K562 (cell line): ENCODE measurements around the gene ONECUT1. TPM values are rescaled to one million over a fixed set of nuclear protein-coding genes. Genes with fewer than 3 reads are reported as not detected.

Source experiments
- ATAC-seq: fragments of 200-7000 bp; cut with Tn5 transposase; 3 replicates; pipeline ENCODE4 v1.9.1; 2020; ENCODE audit warnings: moderate library complexity
- BruUV-seq: library from RNA; stranded (reverse); fragments of 400-500 nt; replicated peaks from 2 replicates; lab custom pipeline; 2021; lab: Mats Ljungman, UMichigan
- CTCF ChIA-PET: fragments of 300-600 bp; formaldehyde crosslinking; extraction: SDS; loops from one replicate; lab custom pipeline; 2021; ENCODE audit warnings: low intra/inter-chr PET ratio; lab: Yijun Ruan, JAX
- POLR2A ChIA-PET: fragments of 300-600, 350-650 bp; sonication (Branson Sonifier 250); formaldehyde crosslinking; extraction: SDS; loops from one replicate; lab custom pipeline; 2021; ENCODE audit warnings: antibody characterized with exemption, inconsistent platforms; lab: Yijun Ruan, JAX
- DNase-seq, 4 experiments: peaks; one replicate each; pipeline versions ENCODE4 v3.0.0 to v3.0.0-alpha.2; 2011 to 2018; ENCODE audit warnings: low spot score in 3 of 4, mixed read lengths in 3 of 4; ENCODE audit errors: extremely low read depth in 1 of 4
- FAIRE-seq: peaks from 2 replicates; lab custom pipeline; 2011; peaks lifted over from hg19 to GRCh38; lab: Jason Lieb, UNC
- H2AFZ ChIP-seq: 2 replicates; pipeline ENCODE4 v1.6.0; 2011; ENCODE audit warnings: low read depth, low read length, control low read depth, inconsistent platforms
- H3K27ac ChIP-seq: fragments of 200-600 bp; 3 replicates; pipeline ENCODE4 v1.8.0; 2011; ENCODE audit warnings: low read depth, mild to moderate bottlenecking, control low read depth, inconsistent platforms, low read length, moderate library complexity, mixed read lengths; ENCODE audit errors: extremely low read depth
- H3K27me3 ChIP-seq, 2 experiments: fragments of 300-600 bp in 1 of 2; 2 replicates in 1 of 2; 3 replicates in 1 of 2; pipeline versions ENCODE4 v1.6.0 to v1.8.0; 2011; ENCODE audit warnings: inconsistent platforms in 2 of 2, low read length in 2 of 2, mild to moderate bottlenecking in 1 of 2, mixed read lengths in 1 of 2, moderate library complexity in 1 of 2; ENCODE audit not compliant: control insufficient read depth in 2 of 2, insufficient read depth in 2 of 2
- H3K36me3 ChIP-seq: fragments of 300-600 bp; 3 replicates; pipeline ENCODE4 v1.8.0; 2011; ENCODE audit warnings: mild to moderate bottlenecking, low read length, inconsistent platforms; ENCODE audit not compliant: control insufficient read depth, insufficient read depth
- H3K4me1 ChIP-seq, 2 experiments: fragments of 200-600 bp in 1 of 2; replicated peaks in 1 of 2; 2 replicates in 1 of 2; 3 replicates in 1 of 2; pipeline versions ENCODE4 v1.5.1 to v1.8.0; 2011; ENCODE audit warnings: inconsistent platforms in 2 of 2, low read length in 2 of 2, mild to moderate bottlenecking in 1 of 2, mixed read lengths in 1 of 2, moderate library complexity in 1 of 2; ENCODE audit not compliant: control insufficient read depth in 2 of 2, insufficient read depth in 2 of 2
- H3K4me2 ChIP-seq: 2 replicates; pipeline ENCODE4 v1.6.1; 2011; ENCODE audit warnings: low read length, control low read depth, inconsistent platforms, mixed read lengths; ENCODE audit not compliant: insufficient read depth
- H3K4me3 ChIP-seq: fragments of 200-600 bp; sonication (generic), shearing (Covaris generic); 2 replicates; pipeline ENCODE4 v1.5.1; 2016; ENCODE audit warnings: control low read depth, inconsistent platforms
- H3K79me2 ChIP-seq: fragments of 200-600 bp; 3 replicates; pipeline ENCODE4 v1.8.0; 2011; ENCODE audit warnings: low read length, inconsistent platforms; ENCODE audit not compliant: control insufficient read depth, insufficient read depth
- H3K9ac ChIP-seq, 2 experiments: 2 replicates each; pipeline versions ENCODE4 v1.6.0 to v1.6.1; 2011; ENCODE audit warnings: low read depth in 2 of 2, low read length in 2 of 2, control low read depth in 1 of 2, inconsistent platforms in 1 of 2, mild to moderate bottlenecking in 1 of 2, mixed read lengths in 1 of 2; ENCODE audit not compliant: insufficient read depth in 1 of 2
- H3K9me1 ChIP-seq: one replicate; pipeline ENCODE4 v1.6.0; 2011; ENCODE audit warnings: inconsistent platforms, mild to moderate bottlenecking, low read length, moderate library complexity; ENCODE audit not compliant: control insufficient read depth, insufficient read depth
- H3K9me3 ChIP-seq: replicated peaks from 2 replicates; pipeline ENCODE4 v1.5.1; 2011; ENCODE audit warnings: low read depth, low read length, inconsistent platforms; ENCODE audit not compliant: control insufficient read depth, insufficient read depth
- H4K20me1 ChIP-seq: replicated peaks from 2 replicates; pipeline ENCODE4 v1.6.1; 2011; ENCODE audit warnings: low read length, inconsistent platforms, mixed read lengths; ENCODE audit not compliant: control insufficient read depth, insufficient read depth
- CBFA2T2 ChIP-seq: fragments of 450-650 bp; conservative IDR thresholded peaks from 2 replicates; pipeline ENCODE4 v1.6.1; 2017; ENCODE audit warnings: mild to moderate bottlenecking
- CBFB ChIP-seq: sonication (generic); formaldehyde crosslinking; IDR thresholded peaks from 2 replicates; pipeline ENCODE4 v1.4.0; 2020; ENCODE audit warnings: mild to moderate bottlenecking, missing genetic modification reagents
- CBX5 ChIP-seq: IDR thresholded peaks from 2 replicates; pipeline ENCODE4 v1.6.1; 2014; ENCODE audit warnings: low read depth, borderline replicate concordance
- CHD1 ChIP-seq: fragments of 200-600 bp; sonication (generic); IDR thresholded peaks from one replicate; pipeline ENCODE4 v1.6.1; 2012; ENCODE audit warnings: mild to moderate bottlenecking, moderate library complexity, low read length, inconsistent platforms
- DLX4 ChIP-seq: fragments of 250-450 bp; sonication (Bioruptor Pico); IDR thresholded peaks from 2 replicates; pipeline ENCODE4 v1.6.1; 2021; ENCODE audit warnings: mild to moderate bottlenecking
- E4F1 ChIP-seq: fragments of 250-450 bp; sonication (Bioruptor Pico); IDR thresholded peaks from 2 replicates; pipeline ENCODE4 v1.5.0; 2021; ENCODE audit warnings: mild to moderate bottlenecking, borderline replicate concordance
- KDM4B ChIP-seq, 2 experiments: fragments of 450-650 bp in 1 of 2; sonication (generic) in 1 of 2; IDR thresholded peaks; 2 replicates each; pipeline ENCODE4 v1.6.1; 2016 to 2017; ENCODE audit warnings: borderline replicate concordance in 2 of 2, antibody characterized with exemption in 1 of 2, low read depth in 1 of 2, mild to moderate bottlenecking in 1 of 2
- MTA1 ChIP-seq: fragments of 450-650 bp; IDR thresholded peaks from 2 replicates; pipeline ENCODE4 v1.6.1; 2017; ENCODE audit warnings: borderline replicate concordance
- PHF8 ChIP-seq: fragments of 200-600 bp; sonication (generic); IDR thresholded peaks from 2 replicates; pipeline ENCODE4 v1.6.1; 2012; ENCODE audit warnings: mixed run types, mild to moderate bottlenecking, inconsistent platforms, low read length, moderate library complexity, borderline replicate concordance
- RFX5 ChIP-seq: IDR thresholded peaks from 2 replicates; pipeline ENCODE4 v1.6.1; 2011; ENCODE audit warnings: low read depth, mild to moderate bottlenecking, improper control_type of control experiment, low read length
- RFX7 ChIP-seq: fragments of 250-450 bp; sonication (Bioruptor Pico); IDR thresholded peaks from 2 replicates; pipeline ENCODE4 v1.5.1; 2021; ENCODE audit warnings: mild to moderate bottlenecking
- SREBF1 ChIP-seq: fragments of 150-350 bp; IDR thresholded peaks from 2 replicates; pipeline ENCODE4 v1.6.1; 2014; ENCODE audit warnings: antibody characterized with exemption, low read depth, low read length, borderline replicate concordance
- TAF15 ChIP-seq: fragments of 200-400 bp; formaldehyde crosslinking; IDR thresholded peaks from 2 replicates; pipeline ENCODE4 v1.6.1; 2017; ENCODE audit warnings: mild to moderate bottlenecking, low read depth, low read length, moderate library complexity
- TBP ChIP-seq: optimal IDR thresholded peaks from 2 replicates; pipeline ENCODE3; 2011; ENCODE audit warnings: low read depth, low read length, improper control_type of control experiment
- XRCC5 ChIP-seq: fragments of 200-400 bp; formaldehyde crosslinking; IDR thresholded peaks from 2 replicates; pipeline ENCODE4 v1.6.1; 2017; ENCODE audit warnings: low read depth, mild to moderate bottlenecking, low read length
- ZNF263 ChIP-seq: sonication (generic); formaldehyde crosslinking; IDR thresholded peaks from 2 replicates; pipeline ENCODE4 v1.8.0; 2022; ENCODE audit warnings: mild to moderate bottlenecking, missing genetic modification reagents, borderline replicate concordance
- ZNF77 ChIP-seq: fragments of 250-450 bp; sonication (Bioruptor Pico); IDR thresholded peaks from 2 replicates; pipeline ENCODE4 v1.5.0; 2020
- WGBS: fragments of 100-300 bp; shearing (Covaris generic); methylation state at CpG from one replicate; pipeline ENCODE4 v1.1.6; 2016; ENCODE audit warnings: low coverage, mixed read lengths; ENCODE audit not compliant: insufficient coverage; ENCODE audit errors: missing lambda C conversion rate; 5-methylcytosine and 5-hydroxymethylcytosine counted together
- in situ Hi-C: fragments of 300-500 bp; cut with MboI; formaldehyde crosslinking; loops from 4 replicates; pipeline ENCODE4 v1.15.0; 2018; ENCODE audit warnings: inconsistent platforms, mixed read lengths
- intact Hi-C: fragments of 100-400 bp; cut with micrococcal nuclease; formaldehyde crosslinking; loops from 2 replicates; pipeline ENCODE4 v1.14.2; 2022
- polyA plus RNA-seq, 8 experiments: library from polyadenylated mRNA; depleted of rRNA in 4 of 8; stranded (reverse) in 5 of 8; unstranded in 3 of 8; fragments of >200 nt; fragmentation: Nextera tagmentation in 2 of 8; fragmentation: Illumina TruSeq in 1 of 8; extraction: Ambion mirVana in 2 of 8; extraction: Trizol in 1 of 8; gene quantifications; 2 replicates each; pipeline versions ENCODE4 v1.2.1 to v1.2.3, GENCODE V29; 2011 to 2014; ENCODE audit warnings: inconsistent platforms in 1 of 8, missing spikeins in 1 of 8
- total RNA-seq, 7 experiments: library from RNA; depleted of rRNA in 6 of 7; stranded (reverse); fragments of >200 nt in 6 of 7; fragmentation: Illumina TruSeq in 2 of 7; extraction: Trizol in 2 of 7; gene quantifications; 2 replicates each; pipeline versions ENCODE4 v1.2.1 to v1.2.3, GENCODE V29; 2011 to 2021; ENCODE audit warnings: low replicate concordance in 1 of 7

Gene ONECUT1
- total and polyA plus RNA-seq, 9 of the 15 experiments (the other 6 are each of a cell fraction or from before 2014, with no cell fraction given) = not detected

- TF ChIP-seq E4F1 (CRISPR knock-in tag) (no peak), RFX7 (CRISPR knock-in tag) (no peak), XRCC5 (no peak), CBFB (CRISPR knock-in tag) (no peak)
- TF ChIP-seq, all 486 proteins: peak for 0
Observed at GRCh38 chr15:52785672-52786406, 4.3 kb downstream of the ONECUT1 start (continued).

DNA sequence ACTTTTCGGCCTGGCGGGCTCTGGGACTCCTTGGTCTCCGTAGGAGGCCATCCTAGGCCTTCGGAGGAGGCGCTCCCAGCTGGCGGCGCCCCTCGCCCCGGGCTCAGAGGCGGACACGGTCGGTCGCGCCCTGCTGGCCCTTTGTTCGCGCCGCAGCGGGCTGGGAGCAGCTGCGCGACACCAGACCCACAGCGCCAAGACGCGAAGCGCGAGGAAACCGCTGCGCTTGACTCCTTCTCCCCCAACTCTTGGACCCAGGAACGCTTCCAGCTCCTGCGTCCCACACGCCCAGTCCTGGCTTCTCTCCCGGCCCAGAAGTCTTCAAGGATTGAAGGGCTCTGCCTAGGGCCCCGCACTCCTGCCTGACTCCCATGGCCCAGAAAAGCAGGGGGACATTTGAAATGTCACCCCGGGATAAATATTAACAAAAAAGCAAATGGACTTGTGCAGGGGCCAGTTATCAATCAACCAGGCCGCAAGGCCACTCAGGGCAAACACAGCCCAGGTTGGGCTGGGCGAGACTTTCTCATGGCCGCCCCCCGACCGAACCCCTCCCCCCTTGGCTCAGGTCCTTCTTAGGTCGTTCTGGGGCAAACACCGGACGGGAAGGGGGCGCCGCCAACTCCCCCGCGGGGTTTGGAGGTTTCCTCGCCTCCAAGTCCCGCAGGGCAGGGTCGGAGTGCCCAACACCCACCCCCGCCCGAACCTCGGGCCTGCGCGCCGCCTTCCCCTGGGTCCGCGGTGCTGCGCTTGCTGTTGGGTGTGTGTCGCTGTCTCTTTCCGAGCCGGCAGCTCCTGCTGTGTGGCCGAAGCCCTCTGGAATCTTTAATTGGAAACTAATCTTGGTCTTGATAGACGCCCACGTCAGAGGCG lies 5.1 kb downstream of the ONECUT1 start:
- in situ Hi-C loops = no loop called here
- Histone ChIP-seq H3K9me3 (no peaks in the 10 kb centered on the region), H3K4me3 (no peak overlapping the region), H3K27ac (no peak overlapping the region), H2AFZ (no peak overlapping the region), H3K36me3 (no peaks in the 10 kb centered on the region), H3K9ac (no peak overlapping the region), H4K20me1 (no peaks in the 10 kb centered on the region), H3K4me2 (no peak overlapping the region), H3K27me3 (peaks cover 3 to 32% of the 10 kb centered on the region in 2 experiments; a peak in 3 of 5 replicates), H3K79me2 (no peaks in the 10 kb centered on the region), H3K9me1 (no peaks in the 10 kb centered on the region), H3K4me1 (peaks cover 0 to 20% of the 10 kb centered on the region in 2 experiments; a peak in 2 of 5 replicates)
- ChIA-PET POLR2A (no interaction called here), CTCF (no interaction called here)
- DNase-seq = no peak
- 25% methylated on average over 61 of the region's 64 CpGs for WGBS
- TF ChIP-seq MTA1 (no peak), CBX5 (no peak), PHF8 (no peak), RFX5 (no peak), SREBF1 (no peak), TBP (no peak), KDM4B (IDR thresholded peaks at IDR 0.05; ENCODE audit: borderline replicate concordance in 2 of 2, low read depth in 1 of 2) (no peak), CHD1 (no peak), ZNF77 (no peak), DLX4 (CRISPR knock-in tag) (no peak), ZNF263 (CRISPR knock-in tag) (no peak), TAF15 (no peak), CBFA2T2 (no peak)
- FAIRE-seq = no peak
- no TSS peak for BruUV-seq
- no peak for ATAC-seq
- intact Hi-C loops = no loop called here
